HEK293 (cell line): ENCODE measurements around the gene UBIAD1.

ENCODE experiments used
- YY1 ChIP-seq: fragments of 450-650 bp; formaldehyde crosslinking; IDR thresholded peaks from 2 replicates; pipeline ENCODE4 v1.5.1; 2018; ENCODE audit warnings: missing biosample characterization, missing genetic modification characterization
- ZNF302 ChIP-seq: fragments of 450-650 bp; formaldehyde crosslinking; IDR thresholded peaks from 2 replicates; pipeline ENCODE4 v1.5.1; 2016; ENCODE audit warnings: missing biosample characterization, missing genetic modification characterization, low read depth
- ZNF530 ChIP-seq: fragments of 450-650 bp; formaldehyde crosslinking; IDR thresholded peaks from 2 replicates; pipeline ENCODE4 v1.5.1; 2016; ENCODE audit warnings: low read depth, missing biosample characterization, missing genetic modification characterization
- TF ChIP-seq, protein P1 (sequence below): fragments of 450-650 bp; formaldehyde crosslinking; IDR thresholded peaks from 2 replicates; pipeline ENCODE4 v1.5.1; 2016; ENCODE audit warnings: missing biosample characterization, missing genetic modification characterization
- TF ChIP-seq, protein P2 (sequence below): fragments of 450-650 bp; formaldehyde crosslinking; IDR thresholded peaks from 2 replicates; pipeline ENCODE4 v1.5.1; 2016; ENCODE audit warnings: missing biosample characterization, missing genetic modification characterization
- TF ChIP-seq, protein P3 (sequence below): sonication (generic); formaldehyde crosslinking; IDR thresholded peaks from 2 replicates; pipeline ENCODE4 v1.8.1; 2022; ENCODE audit warnings: mild to moderate bottlenecking, moderate library complexity, missing genetic modification reagents
- TF ChIP-seq, protein P4 (sequence below): fragments of 450-650 bp; IDR thresholded peaks from 2 replicates; pipeline ENCODE4 v1.5.1; 2018; ENCODE audit warnings: missing biosample characterization, missing genetic modification characterization

DNA sequence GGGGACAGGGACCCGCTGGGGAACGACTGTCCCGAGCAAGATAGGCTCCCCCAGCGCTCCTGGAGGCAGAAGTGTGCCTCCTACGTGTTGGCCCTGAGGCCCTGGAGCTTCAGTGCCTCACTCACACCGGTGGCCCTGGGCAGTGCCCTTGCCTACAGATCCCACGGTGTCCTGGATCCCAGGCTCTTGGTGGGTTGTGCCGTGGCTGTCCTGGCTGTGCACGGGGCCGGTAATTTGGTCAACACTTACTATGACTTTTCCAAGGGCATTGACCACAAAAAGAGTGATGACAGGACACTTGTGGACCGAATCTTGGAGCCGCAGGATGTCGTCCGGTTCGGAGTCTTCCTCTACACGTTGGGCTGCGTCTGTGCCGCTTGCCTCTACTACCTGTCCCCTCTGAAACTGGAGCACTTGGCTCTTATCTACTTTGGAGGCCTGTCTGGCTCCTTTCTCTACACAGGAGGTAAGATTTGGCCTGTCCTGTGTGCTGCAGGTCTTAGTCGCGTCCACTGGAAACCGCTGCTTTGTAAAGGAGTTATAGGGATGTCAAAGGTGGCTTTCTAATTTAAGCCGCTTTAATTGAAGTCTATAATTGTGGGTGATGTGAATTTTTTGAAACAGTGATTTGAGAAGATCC is 717 bp downstream of the UBIAD1 start:
- TF ChIP-seq, protein P1, sequence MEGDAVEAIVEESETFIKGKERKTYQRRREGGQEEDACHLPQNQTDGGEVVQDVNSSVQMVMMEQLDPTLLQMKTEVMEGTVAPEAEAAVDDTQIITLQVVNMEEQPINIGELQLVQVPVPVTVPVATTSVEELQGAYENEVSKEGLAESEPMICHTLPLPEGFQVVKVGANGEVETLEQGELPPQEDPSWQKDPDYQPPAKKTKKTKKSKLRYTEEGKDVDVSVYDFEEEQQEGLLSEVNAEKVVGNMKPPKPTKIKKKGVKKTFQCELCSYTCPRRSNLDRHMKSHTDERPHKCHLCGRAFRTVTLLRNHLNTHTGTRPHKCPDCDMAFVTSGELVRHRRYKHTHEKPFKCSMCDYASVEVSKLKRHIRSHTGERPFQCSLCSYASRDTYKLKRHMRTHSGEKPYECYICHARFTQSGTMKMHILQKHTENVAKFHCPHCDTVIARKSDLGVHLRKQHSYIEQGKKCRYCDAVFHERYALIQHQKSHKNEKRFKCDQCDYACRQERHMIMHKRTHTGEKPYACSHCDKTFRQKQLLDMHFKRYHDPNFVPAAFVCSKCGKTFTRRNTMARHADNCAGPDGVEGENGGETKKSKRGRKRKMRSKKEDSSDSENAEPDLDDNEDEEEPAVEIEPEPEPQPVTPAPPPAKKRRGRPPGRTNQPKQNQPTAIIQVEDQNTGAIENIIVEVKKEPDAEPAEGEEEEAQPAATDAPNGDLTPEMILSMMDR (tag by site-specific recombination): no peak
- TF ChIP-seq ZNF530 (tag by site-specific recombination) (no peak), YY1 (no peak), ZNF302 (no peak)
- TF ChIP-seq, protein P2, sequence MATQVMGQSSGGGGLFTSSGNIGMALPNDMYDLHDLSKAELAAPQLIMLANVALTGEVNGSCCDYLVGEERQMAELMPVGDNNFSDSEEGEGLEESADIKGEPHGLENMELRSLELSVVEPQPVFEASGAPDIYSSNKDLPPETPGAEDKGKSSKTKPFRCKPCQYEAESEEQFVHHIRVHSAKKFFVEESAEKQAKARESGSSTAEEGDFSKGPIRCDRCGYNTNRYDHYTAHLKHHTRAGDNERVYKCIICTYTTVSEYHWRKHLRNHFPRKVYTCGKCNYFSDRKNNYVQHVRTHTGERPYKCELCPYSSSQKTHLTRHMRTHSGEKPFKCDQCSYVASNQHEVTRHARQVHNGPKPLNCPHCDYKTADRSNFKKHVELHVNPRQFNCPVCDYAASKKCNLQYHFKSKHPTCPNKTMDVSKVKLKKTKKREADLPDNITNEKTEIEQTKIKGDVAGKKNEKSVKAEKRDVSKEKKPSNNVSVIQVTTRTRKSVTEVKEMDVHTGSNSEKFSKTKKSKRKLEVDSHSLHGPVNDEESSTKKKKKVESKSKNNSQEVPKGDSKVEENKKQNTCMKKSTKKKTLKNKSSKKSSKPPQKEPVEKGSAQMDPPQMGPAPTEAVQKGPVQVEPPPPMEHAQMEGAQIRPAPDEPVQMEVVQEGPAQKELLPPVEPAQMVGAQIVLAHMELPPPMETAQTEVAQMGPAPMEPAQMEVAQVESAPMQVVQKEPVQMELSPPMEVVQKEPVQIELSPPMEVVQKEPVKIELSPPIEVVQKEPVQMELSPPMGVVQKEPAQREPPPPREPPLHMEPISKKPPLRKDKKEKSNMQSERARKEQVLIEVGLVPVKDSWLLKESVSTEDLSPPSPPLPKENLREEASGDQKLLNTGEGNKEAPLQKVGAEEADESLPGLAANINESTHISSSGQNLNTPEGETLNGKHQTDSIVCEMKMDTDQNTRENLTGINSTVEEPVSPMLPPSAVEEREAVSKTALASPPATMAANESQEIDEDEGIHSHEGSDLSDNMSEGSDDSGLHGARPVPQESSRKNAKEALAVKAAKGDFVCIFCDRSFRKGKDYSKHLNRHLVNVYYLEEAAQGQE (tag by site-specific recombination): no peak
- TF ChIP-seq, protein P3, sequence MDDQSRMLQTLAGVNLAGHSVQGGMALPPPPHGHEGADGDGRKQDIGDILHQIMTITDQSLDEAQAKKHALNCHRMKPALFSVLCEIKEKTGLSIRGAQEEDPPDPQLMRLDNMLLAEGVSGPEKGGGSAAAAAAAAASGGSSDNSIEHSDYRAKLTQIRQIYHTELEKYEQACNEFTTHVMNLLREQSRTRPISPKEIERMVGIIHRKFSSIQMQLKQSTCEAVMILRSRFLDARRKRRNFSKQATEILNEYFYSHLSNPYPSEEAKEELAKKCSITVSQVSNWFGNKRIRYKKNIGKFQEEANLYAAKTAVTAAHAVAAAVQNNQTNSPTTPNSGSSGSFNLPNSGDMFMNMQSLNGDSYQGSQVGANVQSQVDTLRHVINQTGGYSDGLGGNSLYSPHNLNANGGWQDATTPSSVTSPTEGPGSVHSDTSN (CRISPR knock-in tag): no peak
- TF ChIP-seq, protein P4, sequence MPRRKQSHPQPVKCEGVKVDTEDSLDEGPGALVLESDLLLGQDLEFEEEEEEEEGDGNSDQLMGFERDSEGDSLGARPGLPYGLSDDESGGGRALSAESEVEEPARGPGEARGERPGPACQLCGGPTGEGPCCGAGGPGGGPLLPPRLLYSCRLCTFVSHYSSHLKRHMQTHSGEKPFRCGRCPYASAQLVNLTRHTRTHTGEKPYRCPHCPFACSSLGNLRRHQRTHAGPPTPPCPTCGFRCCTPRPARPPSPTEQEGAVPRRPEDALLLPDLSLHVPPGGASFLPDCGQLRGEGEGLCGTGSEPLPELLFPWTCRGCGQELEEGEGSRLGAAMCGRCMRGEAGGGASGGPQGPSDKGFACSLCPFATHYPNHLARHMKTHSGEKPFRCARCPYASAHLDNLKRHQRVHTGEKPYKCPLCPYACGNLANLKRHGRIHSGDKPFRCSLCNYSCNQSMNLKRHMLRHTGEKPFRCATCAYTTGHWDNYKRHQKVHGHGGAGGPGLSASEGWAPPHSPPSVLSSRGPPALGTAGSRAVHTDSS: no peak
